SK-N-SH (cell line): Measurements from ENCODE around the gene TAP1.

ENCODE experiments used
- EP300 ChIP-seq, 2 experiments: IDR thresholded peaks; 2 replicates each; pipeline versions ENCODE4 v1.4.0 to v1.6.1; 2012; ENCODE audit warnings: borderline replicate concordance in 1 of 2, low read depth in 1 of 2, low read length in 1 of 2
- GATA2 ChIP-seq: sonication (generic); formaldehyde crosslinking; IDR thresholded peaks from 2 replicates; pipeline ENCODE4 v1.5.0; 2020; ENCODE audit warnings: mild to moderate bottlenecking, missing genetic modification reagents
- RFX5 ChIP-seq: IDR thresholded peaks from 2 replicates; pipeline ENCODE4 v1.6.1; 2012; ENCODE audit warnings: mild to moderate bottlenecking, improper control_type of control experiment, low read length
- RXRA ChIP-seq: IDR thresholded peaks from 2 replicates; pipeline ENCODE4 v1.4.0; 2012; ENCODE audit warnings: low read depth, mild to moderate bottlenecking, borderline replicate concordance
- TCF12 ChIP-seq: IDR thresholded peaks from 2 replicates; pipeline ENCODE4 v1.4.0; 2012
- TF ChIP-seq, protein P1 (sequence below): IDR thresholded peaks from 2 replicates; pipeline ENCODE4; 2012
- TF ChIP-seq, protein P2 (sequence below): IDR thresholded peaks from 2 replicates; pipeline ENCODE4 v1.6.1; 2012; ENCODE audit warnings: mild to moderate bottlenecking, low read depth, low read length, moderate library complexity
- TF ChIP-seq, protein P3 (sequence below): fragments of 200-600 bp; sonication (generic); IDR thresholded peaks from 2 replicates; pipeline ENCODE4 v1.6.1; 2017; ENCODE audit warnings: antibody characterized with exemption, mild to moderate bottlenecking, moderate library complexity

DNA sequence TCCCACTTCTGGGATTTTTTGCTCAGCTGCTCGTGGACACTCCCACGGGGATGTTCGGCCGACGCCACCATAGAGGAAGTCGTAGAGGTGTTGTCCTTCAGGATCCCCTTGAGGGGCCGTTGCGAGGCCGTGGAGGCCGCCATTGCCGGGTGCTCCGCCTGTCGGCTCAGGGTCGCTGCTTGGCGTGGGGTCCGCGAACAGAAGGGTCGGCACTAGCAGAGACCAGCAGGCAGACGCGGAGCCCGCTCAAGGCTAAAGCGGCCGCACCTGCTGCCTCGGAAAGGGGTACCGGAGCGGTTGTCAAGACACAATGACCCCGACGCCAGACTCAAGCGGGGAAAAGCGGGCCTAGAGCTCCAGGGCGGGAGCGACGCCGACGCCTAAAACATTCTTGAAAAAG lies 26.2 kb upstream of the TAP1 start:
- TF ChIP-seq TCF12 (no peak), RFX5 (no peak), EP300 (IDR thresholded peaks at IDR 0.05; ENCODE audit: borderline replicate concordance in 1 of 2, low read depth in 1 of 2, low read length in 1 of 2) (no peak), RXRA (no peak), GATA2 (CRISPR knock-in tag) (no peak)
- TF ChIP-seq, protein P1, sequence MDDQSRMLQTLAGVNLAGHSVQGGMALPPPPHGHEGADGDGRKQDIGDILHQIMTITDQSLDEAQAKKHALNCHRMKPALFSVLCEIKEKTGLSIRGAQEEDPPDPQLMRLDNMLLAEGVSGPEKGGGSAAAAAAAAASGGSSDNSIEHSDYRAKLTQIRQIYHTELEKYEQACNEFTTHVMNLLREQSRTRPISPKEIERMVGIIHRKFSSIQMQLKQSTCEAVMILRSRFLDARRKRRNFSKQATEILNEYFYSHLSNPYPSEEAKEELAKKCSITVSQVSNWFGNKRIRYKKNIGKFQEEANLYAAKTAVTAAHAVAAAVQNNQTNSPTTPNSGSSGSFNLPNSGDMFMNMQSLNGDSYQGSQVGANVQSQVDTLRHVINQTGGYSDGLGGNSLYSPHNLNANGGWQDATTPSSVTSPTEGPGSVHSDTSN = no peak
- TF ChIP-seq, protein P2, sequence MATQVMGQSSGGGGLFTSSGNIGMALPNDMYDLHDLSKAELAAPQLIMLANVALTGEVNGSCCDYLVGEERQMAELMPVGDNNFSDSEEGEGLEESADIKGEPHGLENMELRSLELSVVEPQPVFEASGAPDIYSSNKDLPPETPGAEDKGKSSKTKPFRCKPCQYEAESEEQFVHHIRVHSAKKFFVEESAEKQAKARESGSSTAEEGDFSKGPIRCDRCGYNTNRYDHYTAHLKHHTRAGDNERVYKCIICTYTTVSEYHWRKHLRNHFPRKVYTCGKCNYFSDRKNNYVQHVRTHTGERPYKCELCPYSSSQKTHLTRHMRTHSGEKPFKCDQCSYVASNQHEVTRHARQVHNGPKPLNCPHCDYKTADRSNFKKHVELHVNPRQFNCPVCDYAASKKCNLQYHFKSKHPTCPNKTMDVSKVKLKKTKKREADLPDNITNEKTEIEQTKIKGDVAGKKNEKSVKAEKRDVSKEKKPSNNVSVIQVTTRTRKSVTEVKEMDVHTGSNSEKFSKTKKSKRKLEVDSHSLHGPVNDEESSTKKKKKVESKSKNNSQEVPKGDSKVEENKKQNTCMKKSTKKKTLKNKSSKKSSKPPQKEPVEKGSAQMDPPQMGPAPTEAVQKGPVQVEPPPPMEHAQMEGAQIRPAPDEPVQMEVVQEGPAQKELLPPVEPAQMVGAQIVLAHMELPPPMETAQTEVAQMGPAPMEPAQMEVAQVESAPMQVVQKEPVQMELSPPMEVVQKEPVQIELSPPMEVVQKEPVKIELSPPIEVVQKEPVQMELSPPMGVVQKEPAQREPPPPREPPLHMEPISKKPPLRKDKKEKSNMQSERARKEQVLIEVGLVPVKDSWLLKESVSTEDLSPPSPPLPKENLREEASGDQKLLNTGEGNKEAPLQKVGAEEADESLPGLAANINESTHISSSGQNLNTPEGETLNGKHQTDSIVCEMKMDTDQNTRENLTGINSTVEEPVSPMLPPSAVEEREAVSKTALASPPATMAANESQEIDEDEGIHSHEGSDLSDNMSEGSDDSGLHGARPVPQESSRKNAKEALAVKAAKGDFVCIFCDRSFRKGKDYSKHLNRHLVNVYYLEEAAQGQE = no peak
- TF ChIP-seq, protein P3, sequence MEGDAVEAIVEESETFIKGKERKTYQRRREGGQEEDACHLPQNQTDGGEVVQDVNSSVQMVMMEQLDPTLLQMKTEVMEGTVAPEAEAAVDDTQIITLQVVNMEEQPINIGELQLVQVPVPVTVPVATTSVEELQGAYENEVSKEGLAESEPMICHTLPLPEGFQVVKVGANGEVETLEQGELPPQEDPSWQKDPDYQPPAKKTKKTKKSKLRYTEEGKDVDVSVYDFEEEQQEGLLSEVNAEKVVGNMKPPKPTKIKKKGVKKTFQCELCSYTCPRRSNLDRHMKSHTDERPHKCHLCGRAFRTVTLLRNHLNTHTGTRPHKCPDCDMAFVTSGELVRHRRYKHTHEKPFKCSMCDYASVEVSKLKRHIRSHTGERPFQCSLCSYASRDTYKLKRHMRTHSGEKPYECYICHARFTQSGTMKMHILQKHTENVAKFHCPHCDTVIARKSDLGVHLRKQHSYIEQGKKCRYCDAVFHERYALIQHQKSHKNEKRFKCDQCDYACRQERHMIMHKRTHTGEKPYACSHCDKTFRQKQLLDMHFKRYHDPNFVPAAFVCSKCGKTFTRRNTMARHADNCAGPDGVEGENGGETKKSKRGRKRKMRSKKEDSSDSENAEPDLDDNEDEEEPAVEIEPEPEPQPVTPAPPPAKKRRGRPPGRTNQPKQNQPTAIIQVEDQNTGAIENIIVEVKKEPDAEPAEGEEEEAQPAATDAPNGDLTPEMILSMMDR = no peak
